ENCODE data around the gene GPC6.
A peak's percentile ranks its signal among the peaks of the same experiment; 100 is the strongest.

Gene GPC6

GRCh38 chr13:93687261-93687660, 460.7 kb downstream of the GPC6 start:
- no peaks in the 10 kb centered on the region for H3K4me1 Mint-ChIP-seq
- TF ChIP-seq CTCF (IDR thresholded peaks at IDR 0.05; ENCODE audit: unreplicated experiment in 3 of 3): no peak
- no peaks in the 10 kb centered on the region for H3K9me3 Mint-ChIP-seq
- no peak overlapping the region for H3K4me3 Mint-ChIP-seq
- H3K27me3 Mint-ChIP-seq (ENCODE audit: low read depth): no peaks in the 10 kb centered on the region
- no peak overlapping the region for H3K27ac Mint-ChIP-seq
- H3K36me3 Mint-ChIP-seq (ENCODE audit: low read depth): no peaks in the 10 kb centered on the region

- H3K27ac Mint-ChIP-seq: no peak overlapping the region
- no peak for TF ChIP-seq CTCF (IDR thresholded peaks at IDR 0.05; ENCODE audit: unreplicated experiment in 3 of 3)
- no peaks in the 10 kb centered on the region for H3K9me3 Mint-ChIP-seq
- no peaks in the 10 kb centered on the region for H3K4me1 Mint-ChIP-seq
- H3K4me3 Mint-ChIP-seq: no peak overlapping the region
- H3K27me3 Mint-ChIP-seq (ENCODE audit: low read depth): no peaks in the 10 kb centered on the region
- no peaks in the 10 kb centered on the region for H3K36me3 Mint-ChIP-seq (ENCODE audit: low read depth)
Measured at GRCh38 chr13:93689333-93689732, 462.7 kb downstream of the GPC6 start.

- no peak for TF ChIP-seq CTCF (IDR thresholded peaks at IDR 0.05; ENCODE audit: unreplicated experiment in 3 of 3)
- no peak overlapping the region for H3K4me3 Mint-ChIP-seq
- no peaks in the 10 kb centered on the region for H3K36me3 Mint-ChIP-seq (ENCODE audit: low read depth)
- no peak overlapping the region for H3K27ac Mint-ChIP-seq
- no peaks in the 10 kb centered on the region for H3K27me3 Mint-ChIP-seq (ENCODE audit: low read depth)
- H3K4me1 Mint-ChIP-seq: no peaks in the 10 kb centered on the region
- no peaks in the 10 kb centered on the region for H3K9me3 Mint-ChIP-seq
Measured at GRCh38 chr13:93690139-93690538, 463.5 kb downstream of the GPC6 start.

DNA sequence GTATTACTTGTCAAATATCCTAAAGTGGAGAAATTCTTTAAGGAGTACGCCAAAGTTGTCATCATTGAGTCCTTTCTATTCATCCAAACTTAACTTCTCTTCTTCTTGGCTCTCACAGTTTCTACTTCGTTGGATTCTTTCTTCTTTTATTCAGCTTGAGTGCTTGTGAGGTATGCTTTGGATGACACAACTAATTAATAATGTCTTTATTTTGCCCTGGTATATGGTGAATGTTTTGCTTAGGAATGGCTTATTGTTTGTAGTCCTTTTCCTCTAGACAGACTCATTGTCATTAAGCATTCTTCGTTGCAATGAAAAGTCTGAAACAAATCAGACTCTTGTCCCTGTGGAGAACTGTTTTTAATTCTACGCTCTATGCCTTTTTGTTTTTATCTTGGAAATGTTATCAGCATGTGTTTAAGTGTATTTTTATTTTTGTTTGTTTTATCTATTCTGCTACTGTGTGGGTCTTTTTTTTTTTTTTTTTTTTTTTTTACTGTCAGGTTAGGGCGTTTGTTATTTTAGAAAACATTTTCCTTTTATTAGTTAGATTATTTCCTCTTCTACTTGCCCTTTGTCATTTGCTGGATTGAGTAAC, 471.5 kb downstream of the GPC6 start:
- Mint-ChIP-seq H3K36me3 (ENCODE audit: low read depth) (peaks cover 27% of the 10 kb centered on the region), H3K27me3 (ENCODE audit: low read depth) (no peaks in the 10 kb centered on the region), H3K4me1 (peaks cover 6% of the 10 kb centered on the region), H3K4me3 (no peak overlapping the region), H3K27ac (no peak overlapping the region), H3K9me3 (peaks cover 11% of the 10 kb centered on the region)
- TF ChIP-seq CTCF (IDR thresholded peaks at IDR 0.05; ENCODE audit: unreplicated experiment in 3 of 3): no peak

- Mint-ChIP-seq H3K4me3 (no peak overlapping the region), H3K27me3 (ENCODE audit: low read depth) (no peaks in the 10 kb centered on the region), H3K4me1 (peaks cover 6% of the 10 kb centered on the region), H3K9me3 (peaks cover 11% of the 10 kb centered on the region), H3K27ac (no peak overlapping the region), H3K36me3 (ENCODE audit: low read depth) (peaks cover 28% of the 10 kb centered on the region)
- no peak for TF ChIP-seq CTCF (IDR thresholded peaks at IDR 0.05; ENCODE audit: unreplicated experiment in 3 of 3)
Measured at GRCh38 chr13:93700115-93700514, 473.5 kb downstream of the GPC6 start.

GRCh38 chr13:93708308-93709075, 481.9 kb downstream of the GPC6 start:
- peaks cover 20% of the 10 kb centered on the region for H3K36me3 Mint-ChIP-seq (ENCODE audit: low read depth)
- peak overlapping the region in 2 of 3 experiments; percentile 15 to 45 for H3K27ac Mint-ChIP-seq
- peaks cover 10% of the 10 kb centered on the region for H3K4me1 Mint-ChIP-seq
- no peaks in the 10 kb centered on the region for H3K27me3 Mint-ChIP-seq (ENCODE audit: low read depth)
- no peak for TF ChIP-seq CTCF (IDR thresholded peaks at IDR 0.05; ENCODE audit: unreplicated experiment in 3 of 3)
- H3K4me3 Mint-ChIP-seq: no peak overlapping the region
- peaks cover 13% of the 10 kb centered on the region for H3K9me3 Mint-ChIP-seq
